OCI-LY3 (cell line): ENCODE data around the gene CD300LG.
A peak's percentile ranks its signal among the peaks of the same experiment; 100 is the strongest.

Experiments
- H2AFZ ChIP-seq: fragments of 200-600, 300-600 bp; shearing (Covaris generic); 2 replicates; pipeline ENCODE4 v1.6.0; 2014; ENCODE audit warnings: antibody characterized with exemption, low read depth, low read length
- H3K27ac ChIP-seq: fragments of 200-600, 300-600 bp; sonication (generic); 2 replicates; pipeline ENCODE4 v1.5.1; 2014; ENCODE audit warnings: mild to moderate bottlenecking, low read length, moderate library complexity, mixed read lengths
- H3K27me3 ChIP-seq: fragments of 200-600, 300-600 bp; sonication (generic); 2 replicates; pipeline ENCODE4 v1.6.1; 2014; ENCODE audit warnings: low read depth, low read length, mixed read lengths
- H3K36me3 ChIP-seq: fragments of 200-600, 300-600 bp; sonication (generic); replicated peaks from 2 replicates; pipeline ENCODE3; 2014; ENCODE audit warnings: low read depth, low read length, mixed read lengths
- H3K4me1 ChIP-seq: fragments of 300-600, 200-600 bp; sonication (generic); 2 replicates; pipeline ENCODE4 v1.6.1; 2014; ENCODE audit warnings: low read length, mixed read lengths
- H3K4me2 ChIP-seq: fragments of 200-600, 300-600 bp; sonication (generic); 2 replicates; pipeline ENCODE4 v1.6.1; 2014; ENCODE audit warnings: low read length, mixed read lengths
- H3K4me3 ChIP-seq: fragments of 300-600, 200-600 bp; sonication (generic); 2 replicates; pipeline ENCODE4 v1.5.1; 2014; ENCODE audit warnings: antibody characterized with exemption, mild to moderate bottlenecking, low read length, moderate library complexity
- H3K79me2 ChIP-seq: fragments of 300-600, 200-600 bp; shearing (Covaris generic); 2 replicates; pipeline ENCODE4 v1.6.1; 2014; ENCODE audit warnings: mild to moderate bottlenecking, low read length, mixed read lengths
- H3K9ac ChIP-seq: fragments of 300-600, 200-600 bp; shearing (Covaris generic); 2 replicates; pipeline ENCODE4 v1.6.0; 2014; ENCODE audit warnings: mild to moderate bottlenecking, low read length, moderate library complexity
- H3K9me3 ChIP-seq: fragments of 200-600, 300-600 bp; shearing (Covaris generic); 2 replicates; pipeline ENCODE4 v1.6.1; 2014; ENCODE audit warnings: low read length, mixed read lengths; ENCODE audit not compliant: insufficient read depth
- H4K20me1 ChIP-seq: fragments of 200-600, 300-600 bp; sonication (generic); 2 replicates; pipeline ENCODE4 v1.6.1; 2016; ENCODE audit warnings: low read length, mixed read lengths; ENCODE audit not compliant: insufficient read depth
- EZH2phosphoT487 ChIP-seq: fragments of 200-600 bp; shearing (Covaris generic); IDR thresholded peaks from 2 replicates; pipeline ENCODE4 v1.6.1; 2018; ENCODE audit warnings: antibody characterized with exemption, mixed run types, low read depth
- TF ChIP-seq, protein P1 (sequence below): fragments of 200-600, 300-600 bp; sonication (generic); IDR thresholded peaks from 2 replicates; pipeline ENCODE4 v1.5.1; 2014; ENCODE audit warnings: antibody characterized with exemption, low read length, low read depth

Gene CD300LG

DNA sequence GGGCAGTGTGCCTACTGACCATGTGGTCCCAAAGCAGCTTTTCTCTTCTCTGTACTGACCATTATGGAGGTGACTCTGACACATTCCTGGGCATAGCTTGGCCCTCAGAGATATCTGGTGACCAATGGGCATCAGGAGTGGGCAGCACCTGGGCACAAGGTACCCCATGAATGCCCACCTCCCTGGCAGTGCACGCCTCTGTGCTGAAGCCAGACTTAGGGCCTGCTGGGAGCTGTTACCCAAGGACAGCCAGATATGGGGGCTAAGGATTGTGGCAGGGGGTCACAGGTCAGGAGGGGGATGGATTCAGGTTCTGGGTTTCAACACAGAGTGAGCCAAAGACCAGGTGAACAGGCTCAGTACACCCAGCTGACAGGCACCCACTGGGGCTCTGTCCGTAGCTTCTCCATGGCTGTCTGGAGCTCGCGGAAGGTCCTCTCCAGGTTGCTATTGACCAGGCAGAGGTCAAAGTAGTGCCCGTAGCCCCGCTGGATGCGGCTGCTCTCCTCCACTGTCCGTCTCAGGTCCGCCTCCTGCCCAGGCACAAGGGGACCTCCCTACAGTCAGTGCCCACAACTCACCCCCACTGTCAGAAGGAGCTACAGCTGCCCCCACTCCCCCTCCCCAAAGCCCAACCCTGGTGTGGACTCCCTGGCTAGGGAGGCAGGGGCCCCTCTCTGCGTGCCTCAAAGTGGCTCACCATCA, 30.6 kb downstream of the CD300LG start:
- 0 out of 2 replicates have a peak overlapping the region, but pooled peaks have one; percentile 58 for H2AFZ ChIP-seq
- no peak overlapping the region for H3K9ac ChIP-seq
- no peaks in the 10 kb centered on the region for H3K4me1 ChIP-seq
- no peaks in the 10 kb centered on the region for H4K20me1 ChIP-seq
- no peak overlapping the region for H3K4me3 ChIP-seq
- H3K27ac ChIP-seq, result no peak overlapping the region
- H3K36me3 ChIP-seq, result no peaks in the 10 kb centered on the region
- TF ChIP-seq EZH2phosphoT487, result no peak
- TF ChIP-seq, protein P1, sequence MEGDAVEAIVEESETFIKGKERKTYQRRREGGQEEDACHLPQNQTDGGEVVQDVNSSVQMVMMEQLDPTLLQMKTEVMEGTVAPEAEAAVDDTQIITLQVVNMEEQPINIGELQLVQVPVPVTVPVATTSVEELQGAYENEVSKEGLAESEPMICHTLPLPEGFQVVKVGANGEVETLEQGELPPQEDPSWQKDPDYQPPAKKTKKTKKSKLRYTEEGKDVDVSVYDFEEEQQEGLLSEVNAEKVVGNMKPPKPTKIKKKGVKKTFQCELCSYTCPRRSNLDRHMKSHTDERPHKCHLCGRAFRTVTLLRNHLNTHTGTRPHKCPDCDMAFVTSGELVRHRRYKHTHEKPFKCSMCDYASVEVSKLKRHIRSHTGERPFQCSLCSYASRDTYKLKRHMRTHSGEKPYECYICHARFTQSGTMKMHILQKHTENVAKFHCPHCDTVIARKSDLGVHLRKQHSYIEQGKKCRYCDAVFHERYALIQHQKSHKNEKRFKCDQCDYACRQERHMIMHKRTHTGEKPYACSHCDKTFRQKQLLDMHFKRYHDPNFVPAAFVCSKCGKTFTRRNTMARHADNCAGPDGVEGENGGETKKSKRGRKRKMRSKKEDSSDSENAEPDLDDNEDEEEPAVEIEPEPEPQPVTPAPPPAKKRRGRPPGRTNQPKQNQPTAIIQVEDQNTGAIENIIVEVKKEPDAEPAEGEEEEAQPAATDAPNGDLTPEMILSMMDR, result no peak
- H3K79me2 ChIP-seq, result no peaks in the 10 kb centered on the region
- no peaks in the 10 kb centered on the region for H3K9me3 ChIP-seq
- H3K27me3 ChIP-seq, result peaks cover 15% of the 10 kb centered on the region
- H3K4me2 ChIP-seq, result no peak overlapping the region

DNA sequence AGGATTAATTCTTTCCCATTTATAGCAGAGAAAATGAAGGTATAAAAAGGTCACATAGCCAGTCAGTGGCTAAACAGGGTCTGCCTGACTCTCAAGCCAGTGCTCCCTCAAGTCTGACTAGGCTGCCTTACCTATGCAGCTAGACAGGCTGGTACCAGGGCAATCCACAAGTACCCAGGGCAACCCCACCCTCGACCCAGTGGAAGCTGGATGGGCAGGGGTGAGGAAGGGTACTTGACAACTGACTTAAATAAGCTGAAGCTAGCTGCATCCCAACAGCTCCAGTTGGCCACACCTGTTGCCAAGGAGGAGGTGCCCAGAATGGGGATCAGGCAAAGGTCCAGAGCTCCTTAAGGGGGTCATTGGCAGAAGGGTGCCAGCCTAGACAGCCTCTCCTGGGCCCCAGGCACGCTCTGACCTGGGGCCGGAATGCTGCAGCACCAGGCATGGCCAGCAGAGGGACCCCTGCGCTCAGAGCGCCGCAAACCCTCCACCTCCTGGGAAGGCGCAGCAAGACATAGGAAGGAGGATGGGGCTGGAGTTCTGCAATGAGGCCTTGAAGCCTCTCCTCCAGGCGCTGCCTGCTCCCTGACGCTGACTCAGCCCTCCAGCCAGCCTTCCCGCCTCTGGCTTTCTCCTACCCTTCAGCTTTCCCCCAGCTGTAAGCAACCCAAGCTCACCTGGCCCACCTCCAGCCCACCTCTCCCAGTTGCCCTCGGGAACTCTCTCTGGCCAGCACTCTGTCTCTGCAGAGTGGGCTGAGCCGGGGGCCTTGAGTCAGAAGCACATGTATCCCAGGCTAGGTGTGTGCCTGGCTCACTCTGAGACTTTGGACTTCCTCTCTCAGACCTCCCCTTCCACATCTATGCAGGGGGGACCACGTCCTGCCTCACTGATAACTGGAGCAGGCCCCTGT, 31.5 kb downstream of the CD300LG start:
- no peaks in the 10 kb centered on the region for H3K79me2 ChIP-seq
- no peaks in the 10 kb centered on the region for H3K4me1 ChIP-seq
- H3K4me2 ChIP-seq, result peak overlapping the region; percentile 17; the same call in 1 of the 2 replicates
- no peaks in the 10 kb centered on the region for H4K20me1 ChIP-seq
- no peak for TF ChIP-seq EZH2phosphoT487
- TF ChIP-seq, protein P1, result peak; percentile 79
- peak overlapping the region; percentile 58; the same call in 1 of the 2 replicates for H2AFZ ChIP-seq
- H3K9me3 ChIP-seq, result no peaks in the 10 kb centered on the region
- no peak overlapping the region for H3K4me3 ChIP-seq
- peaks cover 11% of the 10 kb centered on the region for H3K27me3 ChIP-seq
- no peaks in the 10 kb centered on the region for H3K36me3 ChIP-seq
- no peak overlapping the region for H3K27ac ChIP-seq
- no peak overlapping the region for H3K9ac ChIP-seq

DNA sequence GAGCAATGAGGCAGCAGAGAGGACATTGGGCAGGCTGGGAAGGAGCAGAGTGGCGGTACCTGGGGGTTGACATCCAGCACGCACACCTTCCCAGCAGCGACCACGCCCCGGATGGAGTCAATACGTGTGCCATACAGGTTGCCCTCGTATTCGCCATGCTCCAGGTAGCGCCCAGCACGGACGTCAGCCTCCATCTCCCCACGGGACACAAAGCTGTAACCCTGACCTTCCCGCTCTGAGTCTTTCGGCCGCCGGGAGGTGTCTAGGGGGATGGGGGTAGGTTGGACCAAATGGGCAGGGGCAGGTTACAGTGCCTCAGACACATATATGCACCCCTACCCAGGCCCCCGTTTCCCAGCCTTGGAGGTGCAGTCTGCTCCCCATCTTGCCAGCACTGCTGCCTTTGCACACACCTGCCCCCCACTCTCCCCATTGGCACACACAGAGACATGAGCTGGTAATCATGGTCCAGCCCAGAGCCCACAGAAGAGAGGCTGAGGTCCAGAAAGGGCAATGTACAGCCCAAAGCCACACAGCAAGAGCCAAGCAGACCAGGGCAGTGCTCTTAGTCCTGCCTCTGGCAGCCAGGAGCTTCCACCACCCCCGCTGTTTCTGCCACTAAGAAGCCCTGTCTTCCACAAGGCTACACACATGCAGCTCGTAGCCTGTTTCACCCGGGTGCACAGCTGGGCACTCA, 32.9 kb downstream of the CD300LG start:
- H3K9ac ChIP-seq, result no peak overlapping the region
- no peak overlapping the region for H3K4me3 ChIP-seq
- H4K20me1 ChIP-seq, result no peaks in the 10 kb centered on the region
- H2AFZ ChIP-seq, result no peak overlapping the region
- H3K27me3 ChIP-seq, result peaks cover 11% of the 10 kb centered on the region
- H3K36me3 ChIP-seq, result no peaks in the 10 kb centered on the region
- H3K79me2 ChIP-seq, result no peaks in the 10 kb centered on the region
- no peak overlapping the region for H3K27ac ChIP-seq
- no peak overlapping the region for H3K4me2 ChIP-seq
- H3K9me3 ChIP-seq, result no peaks in the 10 kb centered on the region
- TF ChIP-seq, protein P1, result no peak
- TF ChIP-seq EZH2phosphoT487, result no peak
- no peaks in the 10 kb centered on the region for H3K4me1 ChIP-seq
